Skeletal muscle tissue (tissue), 4 donors: ENCODE results near the gene CARMIL3. TPM values are rescaled to one million over a fixed set of nuclear protein-coding genes. Genes with fewer than 3 reads are reported as not detected.

Experiments
- H3K27ac ChIP-seq: one replicate; pipeline ENCODE4 v1.7.0; 2013; ENCODE audit warnings: mild to moderate bottlenecking, low read depth, low read length, inconsistent platforms
- H3K27me3 ChIP-seq, 3 donors: one replicate each; pipeline ENCODE4 v1.7.0; 2013; ENCODE audit warnings: low read length in 3 of 3; ENCODE audit not compliant: control insufficient read depth in 3 of 3, insufficient read depth in 3 of 3
- H3K36me3 ChIP-seq, 3 donors: one replicate each; pipeline ENCODE4 v1.7.0; 2013; ENCODE audit warnings: low read length in 3 of 3; ENCODE audit not compliant: control insufficient read depth in 3 of 3, insufficient read depth in 3 of 3
- H3K4me1 ChIP-seq, 3 donors: one replicate each; pipeline ENCODE4 v1.7.0; 2013; ENCODE audit warnings: low read length in 3 of 3, mild to moderate bottlenecking in 3 of 3; ENCODE audit not compliant: control insufficient read depth in 3 of 3, insufficient read depth in 3 of 3
- H3K4me3 ChIP-seq, 3 donors: one replicate each; pipeline ENCODE4 v1.7.0; 2013; ENCODE audit warnings: low read length in 3 of 3
- H3K9ac ChIP-seq, 3 donors: one replicate each; pipeline ENCODE4 v1.7.0; 2013; ENCODE audit warnings: low read length in 3 of 3, mild to moderate bottlenecking in 3 of 3, moderate library complexity in 2 of 3, low read depth in 1 of 3
- H3K9me3 ChIP-seq, 3 donors: one replicate each; pipeline ENCODE4 v1.7.0; 2013; ENCODE audit warnings: low read length in 3 of 3; ENCODE audit not compliant: control insufficient read depth in 3 of 3
- total RNA-seq: library from RNA; depleted of rRNA; stranded (reverse); fragments of >200 nt; gene quantifications from one replicate; pipeline ENCODE4 v1.2.3, GENCODE V29; 2014
- donor health status: Osteomylitis.

CARMIL3 gene
- total RNA-seq, 1 donor from 2014 or later, result under 0.01 TPM

- Histone ChIP-seq H3K27me3 (peaks cover 23 to 61% (median 38%) of the 10 kb centered on the region in 3 donors), H3K9ac (no peak overlapping the region), H3K9me3 (no peaks in the 10 kb centered on the region), H3K36me3 (no peaks in the 10 kb centered on the region), H3K4me3 (no peak overlapping the region), H3K27ac (no peak overlapping the region), H3K4me1 (peaks cover 6 to 13% (median 9%) of the 10 kb centered on the region in 3 donors)
These were observed 25.3 kb downstream of the CARMIL3 start for GRCh38 chr14:24077086-24077485.

GRCh38 chr14:24078146-24078545 is 26.3 kb downstream of the CARMIL3 start:
- H3K36me3 ChIP-seq, result no peaks in the 10 kb centered on the region
- H3K4me1 ChIP-seq, result peaks cover 6 to 12% (median 9%) of the 10 kb centered on the region in 3 donors
- H3K27ac ChIP-seq, result no peak overlapping the region
- no peaks in the 10 kb centered on the region for H3K9me3 ChIP-seq
- H3K27me3 ChIP-seq, result peaks cover 15 to 50% (median 28%) of the 10 kb centered on the region in 3 donors
- no peak overlapping the region for H3K9ac ChIP-seq
- no peak overlapping the region for H3K4me3 ChIP-seq

GRCh38 chr14:24079491-24080141 is 27.8 kb downstream of the CARMIL3 start:
- H3K4me3 ChIP-seq, result no peak overlapping the region
- peaks cover 6 to 12% (median 9%) of the 10 kb centered on the region in 3 donors for H3K4me1 ChIP-seq
- H3K27ac ChIP-seq, result no peak overlapping the region
- no peak overlapping the region for H3K9ac ChIP-seq
- H3K9me3 ChIP-seq, result no peaks in the 10 kb centered on the region
- H3K36me3 ChIP-seq, result no peaks in the 10 kb centered on the region
- peaks cover 11 to 35% (median 18%) of the 10 kb centered on the region in 3 donors for H3K27me3 ChIP-seq

- Histone ChIP-seq H3K9me3 (no peaks in the 10 kb centered on the region), H3K9ac (no peak overlapping the region), H3K4me3 (no peak overlapping the region), H3K27me3 (peaks cover 11 to 30% (median 15%) of the 10 kb centered on the region in 3 donors), H3K27ac (no peak overlapping the region), H3K36me3 (no peaks in the 10 kb centered on the region), H3K4me1 (peaks cover 6 to 12% (median 9%) of the 10 kb centered on the region in 3 donors)
These were observed 28.3 kb downstream of the CARMIL3 start for GRCh38 chr14:24080142-24080530.

GRCh38 chr14:24080888-24081738 is 29.3 kb downstream of the CARMIL3 start:
- Histone ChIP-seq H3K9me3 (no peaks in the 10 kb centered on the region), H3K27ac (no peak overlapping the region), H3K9ac (peak overlapping the region; percentile 64 to 77 (median 70)), H3K27me3 (peaks cover 9 to 21% (median 11%) of the 10 kb centered on the region in 3 donors), H3K36me3 (no peaks in the 10 kb centered on the region), H3K4me1 (peaks cover 6 to 12% (median 9%) of the 10 kb centered on the region in 3 donors), H3K4me3 (peak overlapping the region; percentile 67 to 79 (median 70))

- Histone ChIP-seq H3K4me3 (peak overlapping the region; percentile 2 to 70 (median 22)), H3K27me3 (peaks cover 6 to 17% (median 9%) of the 10 kb centered on the region in 3 donors), H3K4me1 (peaks cover 6 to 12% (median 9%) of the 10 kb centered on the region in 3 donors), H3K36me3 (no peaks in the 10 kb centered on the region), H3K27ac (no peak overlapping the region), H3K9me3 (no peaks in the 10 kb centered on the region), H3K9ac (peak overlapping the region in 2 of 3 donors; percentile 64 to 77)
These were observed 30.0 kb downstream of the CARMIL3 start for GRCh38 chr14:24081739-24082211.

GRCh38 chr14:24082411-24083080 is 30.7 kb downstream of the CARMIL3 start:
- H3K4me3 ChIP-seq, result no peak overlapping the region
- H3K27me3 ChIP-seq, result peaks cover 3 to 12% (median 6%) of the 10 kb centered on the region in 3 donors
- no peak overlapping the region for H3K9ac ChIP-seq
- H3K36me3 ChIP-seq, result no peaks in the 10 kb centered on the region
- H3K27ac ChIP-seq, result no peak overlapping the region
- peaks cover 6 to 12% (median 9%) of the 10 kb centered on the region in 3 donors for H3K4me1 ChIP-seq
- H3K9me3 ChIP-seq, result no peaks in the 10 kb centered on the region

- Histone ChIP-seq H3K4me1 (peaks cover 6 to 12% (median 9%) of the 10 kb centered on the region in 3 donors), H3K4me3 (no peak overlapping the region), H3K27me3 (peaks cover 2 to 9% (median 3%) of the 10 kb centered on the region in 3 donors), H3K9ac (no peak overlapping the region), H3K36me3 (no peaks in the 10 kb centered on the region), H3K9me3 (no peaks in the 10 kb centered on the region), H3K27ac (no peak overlapping the region)
These were observed 31.7 kb downstream of the CARMIL3 start for GRCh38 chr14:24083462-24083861.

- Histone ChIP-seq H3K9me3 (no peaks in the 10 kb centered on the region), H3K36me3 (no peaks in the 10 kb centered on the region), H3K27ac (no peak overlapping the region), H3K27me3 (peaks cover 2 to 9% (median 3%) of the 10 kb centered on the region in 3 donors), H3K4me3 (no peak overlapping the region), H3K9ac (no peak overlapping the region), H3K4me1 (peaks cover 6 to 12% (median 9%) of the 10 kb centered on the region in 3 donors)
These were observed 32.6 kb downstream of the CARMIL3 start for GRCh38 chr14:24084440-24084839.
